Measurements from ENCODE around the gene WNT16. TPM values are rescaled to one million over a fixed set of nuclear protein-coding genes. Genes with fewer than 3 reads are reported as not detected.

The WNT16 gene
- total and polyA plus RNA-seq, 2 of the 8 experiments (the other 6 are each of a cell fraction or from before 2014, with no cell fraction given), result 0.11 to 0.52 TPM

DNA sequence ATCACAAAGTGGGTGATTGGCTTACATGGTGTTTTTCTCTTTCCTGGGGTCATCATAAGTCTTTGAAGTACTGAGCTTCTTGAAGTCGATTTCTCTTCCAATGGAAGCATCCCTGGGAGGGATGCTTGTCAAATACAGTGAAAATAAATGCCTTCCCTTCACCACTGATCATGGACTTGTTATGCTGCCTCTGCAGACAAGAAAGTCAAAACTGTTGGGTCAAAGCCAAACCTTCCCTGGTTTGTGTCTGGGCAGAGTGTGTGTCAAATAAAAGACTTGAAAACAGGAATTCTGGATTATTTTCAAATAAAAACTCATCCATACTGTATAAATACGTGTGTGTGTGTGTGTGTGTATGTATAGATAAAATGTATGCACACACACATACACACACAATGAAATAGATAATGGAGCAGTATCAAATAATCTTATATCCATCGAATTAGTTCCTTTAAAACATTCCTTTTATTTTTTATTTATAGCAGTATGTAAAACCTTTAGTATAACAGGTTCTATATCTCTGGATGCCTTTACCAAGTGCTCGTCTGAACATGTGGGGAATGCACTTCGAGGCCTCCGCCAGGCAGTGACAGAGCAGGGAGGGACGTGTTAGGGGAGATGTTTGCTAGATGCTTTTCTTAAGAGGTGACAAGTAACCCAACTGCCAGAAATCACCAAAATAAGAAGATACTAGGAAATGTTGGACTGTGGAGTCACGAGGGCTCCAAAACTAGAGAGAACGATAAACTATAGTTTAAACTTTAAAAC is 27.2 kb upstream of the WNT16 start (continued):
- TF ChIP-seq NANOG (IDR thresholded peaks at IDR 0.05; ENCODE audit: insufficient read depth, low read depth, low read length, poor library complexity, severe bottlenecking), result no peak

Data from H1 (cell line).